CD14-positive monocyte (primary cell): ENCODE results near the gene RBMX. TPM values are rescaled to one million over a fixed set of nuclear protein-coding genes. Genes with fewer than 3 reads are reported as not detected.

Experiments
- DNase-seq, 3 donors: peaks; one replicate each; pipeline ENCODE4 v3.0.0-alpha.2; 2011 to 2022
- H2AFZ ChIP-seq: 2 replicates; pipeline ENCODE4 v1.6.0; 2012; ENCODE audit warnings: mild to moderate bottlenecking, low read depth, low read length, inconsistent platforms; ENCODE audit not compliant: insufficient read depth, poor library complexity, severe bottlenecking
- H3K27ac ChIP-seq, 2 donors: 1 replicate in 1 of 2; 2 replicates in 1 of 2; pipeline ENCODE4 v1.5.1; 2012 to 2013; ENCODE audit warnings: low read length in 2 of 2, control low read depth in 1 of 2, inconsistent platforms in 1 of 2, low read depth in 1 of 2, mild to moderate bottlenecking in 1 of 2
- H3K27me3 ChIP-seq, 2 donors: one replicate each; pipeline versions ENCODE4 v1.6.0 to v1.6.1; 2011 to 2013; ENCODE audit warnings: low read length in 2 of 2; ENCODE audit not compliant: control insufficient read depth in 2 of 2, insufficient read depth in 2 of 2
- H3K36me3 ChIP-seq, 2 donors: replicated peaks in 1 of 2; 1 replicate in 1 of 2; 2 replicates in 1 of 2; pipeline versions ENCODE4 v1.5.1 to v1.6.1; 2012 to 2013; ENCODE audit warnings: low read length in 2 of 2, control low read depth in 1 of 2, inconsistent platforms in 1 of 2, mild to moderate bottlenecking in 1 of 2; ENCODE audit not compliant: insufficient read depth in 2 of 2, control insufficient read depth in 1 of 2
- H3K4me1 ChIP-seq, 2 donors: 1 replicate in 1 of 2; 2 replicates in 1 of 2; pipeline versions ENCODE4 v1.5.1 to v1.6.1; 2012 to 2013; ENCODE audit warnings: low read length in 2 of 2, control low read depth in 1 of 2, inconsistent platforms in 1 of 2, mild to moderate bottlenecking in 1 of 2, moderate library complexity in 1 of 2; ENCODE audit not compliant: insufficient read depth in 2 of 2, control insufficient read depth in 1 of 2
- H3K4me2 ChIP-seq: replicated peaks from 2 replicates; pipeline ENCODE3; 2012; ENCODE audit warnings: low read length, moderate library complexity, mild to moderate bottlenecking; ENCODE audit not compliant: poor library complexity, severe bottlenecking; ENCODE audit errors: extremely low read depth
- H3K4me3 ChIP-seq, 3 experiments: fragments of 200-600 bp in 1 of 3; sonication (generic) in 1 of 3; replicated peaks in 1 of 3; 1 replicate in 2 of 3; 2 replicates in 1 of 3; pipeline ENCODE4 v1.5.1; 2011 to 2013; ENCODE audit warnings: low read length in 3 of 3, mild to moderate bottlenecking in 3 of 3, control low read depth in 2 of 3, low read depth in 2 of 3, inconsistent platforms in 1 of 3, moderate library complexity in 1 of 3
- H3K79me2 ChIP-seq: 2 replicates; pipeline ENCODE4 v1.6.0; 2012; ENCODE audit warnings: mild to moderate bottlenecking, control low read depth, inconsistent platforms, low read length, moderate library complexity; ENCODE audit not compliant: insufficient read depth
- H3K9ac ChIP-seq: 2 replicates; pipeline ENCODE4 v1.6.0; 2017; ENCODE audit warnings: low read length, mild to moderate bottlenecking; ENCODE audit not compliant: insufficient read depth, poor library complexity, severe bottlenecking
- H3K9me3 ChIP-seq, 2 donors: replicated peaks in 1 of 2; 1 replicate in 1 of 2; 2 replicates in 1 of 2; pipeline versions ENCODE4 v1.5.1 to v1.6.1; 2012 to 2013; ENCODE audit warnings: low read length in 2 of 2, control low read depth in 1 of 2; ENCODE audit not compliant: control insufficient read depth in 1 of 2, insufficient read depth in 1 of 2
- H4K20me1 ChIP-seq: 2 replicates; pipeline ENCODE4 v1.6.0; 2012; ENCODE audit warnings: mild to moderate bottlenecking, low read length, control low read depth, moderate library complexity; ENCODE audit not compliant: insufficient read depth
- H3K27ac Mint-ChIP-seq, 7 donors: one replicate each; pipeline ENCODE4 v1.8.0; 2020; ENCODE audit warnings: mild to moderate bottlenecking in 7 of 7, mixed read lengths in 7 of 7, moderate library complexity in 6 of 7, inconsistent platforms in 2 of 7
- H3K27me3 Mint-ChIP-seq, 3 donors: one replicate each; pipeline ENCODE4 v1.8.0; 2021 to 2022; ENCODE audit warnings: low read depth in 3 of 3, mild to moderate bottlenecking in 3 of 3, mixed read lengths in 3 of 3, moderate library complexity in 3 of 3, inconsistent platforms in 1 of 3
- H3K36me3 Mint-ChIP-seq, 2 donors: one replicate each; pipeline ENCODE4 v1.8.0; 2020; ENCODE audit warnings: mixed read lengths in 2 of 2, inconsistent platforms in 1 of 2, mild to moderate bottlenecking in 1 of 2
- H3K4me1 Mint-ChIP-seq: one replicate; pipeline ENCODE4 v1.8.0; 2020; ENCODE audit warnings: mild to moderate bottlenecking, mixed read lengths
- H3K4me3 Mint-ChIP-seq, 2 donors: one replicate each; pipeline ENCODE4 v1.8.0; 2020; ENCODE audit warnings: mild to moderate bottlenecking in 2 of 2, mixed read lengths in 2 of 2, moderate library complexity in 1 of 2
- H3K9me3 Mint-ChIP-seq, 7 donors: one replicate each; pipeline ENCODE4 v1.8.0; 2020 to 2022; ENCODE audit warnings: mixed read lengths in 7 of 7, mild to moderate bottlenecking in 6 of 7, moderate library complexity in 6 of 7, inconsistent platforms in 2 of 7
- CTCF ChIP-seq: fragments of 200-600 bp; IDR thresholded peaks from one replicate; pipeline ENCODE4 v1.8.0; 2022; ENCODE audit warnings: antibody characterized with exemption, mild to moderate bottlenecking
- WGBS: methylation state at CpG from one replicate; pipeline ENCODE4 v1.1.5; 2013; ENCODE audit warnings: missing lambda C conversion rate; ENCODE audit not compliant: insufficient coverage; 5-methylcytosine and 5-hydroxymethylcytosine counted together
- intact Hi-C, 2 donors: fragments of 100-400 bp; cut with micrococcal nuclease; formaldehyde crosslinking; loops; one replicate each; pipeline versions ENCODE4 v1.15.0 to v1.15.1; 2023
- polyA plus RNA-seq, 3 donors: library from polyadenylated mRNA; depleted of rRNA in 1 of 3; unstranded in 2 of 3; stranded (reverse) in 1 of 3; fragments of 300-500 nt in 2 of 3; fragments of >200 nt in 1 of 3; fragmentation: Illumina TruSeq in 2 of 3; gene quantifications; 1 replicate in 2 of 3; 2 replicates in 1 of 3; pipeline ENCODE4 v1.2.3, GENCODE V29; 2012 to 2021

RBMX gene
- polyA plus RNA-seq, 3 donors = 97.3 to 121 (median 112) TPM

GRCh38 chrX:136861877-136862276 lies 18.6 kb downstream of the RBMX start:
- Mint-ChIP-seq H3K27me3 (peaks cover 0 to 1% (median 0%) of the 10 kb centered on the region in 3 donors), H3K9me3 (no peaks in the 10 kb centered on the region), H3K27ac (no peak overlapping the region), H3K36me3 (peaks cover 28 to 45% of the 10 kb centered on the region in 2 donors), H3K4me1 (peaks cover 14% of the 10 kb centered on the region), H3K4me3 (no peak overlapping the region)
- no peaks in the 10 kb centered on the region for H3K79me2 ChIP-seq
- no CpG with 5 or more reads among the region's 1 CpG for WGBS
- no peaks in the 10 kb centered on the region for H3K27me3 ChIP-seq
- no peak overlapping the region for H2AFZ ChIP-seq
- H3K4me3 ChIP-seq = no peak overlapping the region
- peaks cover 9 to 34% of the 10 kb centered on the region in 2 donors for H3K36me3 ChIP-seq
- peaks cover 0 to 13% of the 10 kb centered on the region in 2 donors for H3K4me1 ChIP-seq
- H3K4me2 ChIP-seq = no peak overlapping the region
- DNase-seq = no peak
- no peak for TF ChIP-seq CTCF
- H4K20me1 ChIP-seq = no peaks in the 10 kb centered on the region
- no peak overlapping the region for H3K27ac ChIP-seq
- no peak overlapping the region for H3K9ac ChIP-seq
- intact Hi-C loops = no loop called here
- H3K9me3 ChIP-seq = no peaks in the 10 kb centered on the region

- peak overlapping the region in 1 of 2 donors; percentile 9 for H3K27ac ChIP-seq
- no peak overlapping the region for H3K4me3 ChIP-seq
- Mint-ChIP-seq H3K4me3 (no peak overlapping the region), H3K9me3 (no peaks in the 10 kb centered on the region), H3K27ac (peak overlapping the region in 4 of 7 donors; percentile 2 to 88 (median 70)), H3K36me3 (peaks cover 30 to 31% of the 10 kb centered on the region in 2 donors), H3K27me3 (peaks cover 0 to 1% (median 0%) of the 10 kb centered on the region in 3 donors), H3K4me1 (peaks cover 24% of the 10 kb centered on the region)
- no peaks in the 10 kb centered on the region for H3K9me3 ChIP-seq
- intact Hi-C loops = loop anchor here in 1 of 2 donors (10.0 kb wide), 1 partner anchor 93 kb away; no protein-coding TSS in a partner anchor
- H3K9ac ChIP-seq = no peak overlapping the region
- no peak overlapping the region for H3K4me2 ChIP-seq
- peaks cover 9 to 23% of the 10 kb centered on the region in 2 donors for H3K36me3 ChIP-seq
- no peak overlapping the region for H2AFZ ChIP-seq
- H3K27me3 ChIP-seq = no peaks in the 10 kb centered on the region
- no peaks in the 10 kb centered on the region for H3K79me2 ChIP-seq
- no peaks in the 10 kb centered on the region for H4K20me1 ChIP-seq
- TF ChIP-seq CTCF = no peak
- no peak for DNase-seq
- peaks cover 10 to 27% of the 10 kb centered on the region in 2 donors for H3K4me1 ChIP-seq
- 96% methylated on average over 4 of the region's 4 CpGs for WGBS
Measured at GRCh38 chrX:136858007-136858756, 22.3 kb downstream of the RBMX start.
